GM12878 (cell line): ENCODE data around the gene YAE1. TPM values are rescaled to one million over a fixed set of nuclear protein-coding genes. Genes with fewer than 3 reads are reported as not detected.

Experiments
- ATAC-seq: fragments of 200-7000 bp; cut with Tn5 transposase; 3 replicates; pipeline ENCODE4 v1.9.1; 2020; ENCODE audit warnings: mild to moderate bottlenecking, moderate library complexity
- BruUV-seq: library from RNA; stranded (reverse); fragments of 400-500 nt; replicated peaks from 2 replicates; lab custom pipeline; 2021; lab: Mats Ljungman, UMichigan
- CTCF ChIA-PET: fragments of 300-600 bp; sonication (Branson Sonifier 250); formaldehyde crosslinking; extraction: SDS; loops from one replicate; lab custom pipeline; 2021; ENCODE audit warnings: inconsistent platforms; lab: Yijun Ruan, JAX
- POLR2A ChIA-PET: fragments of 350-600 bp; formaldehyde crosslinking; extraction: SDS; loops from one replicate; lab custom pipeline; 2021; ENCODE audit warnings: inconsistent platforms; lab: Charles Lee
- RAD21 ChIA-PET: fragments of 300-600 bp; sonication (Branson Sonifier 250); formaldehyde crosslinking; loops from one replicate; lab custom pipeline; 2023; ENCODE audit warnings: antibody characterized with exemption; ENCODE audit not compliant: unreplicated experiment; lab: Charles Lee
- SMC1A ChIA-PET: fragments of 300-600 bp; sonication (Branson Sonifier 250); formaldehyde crosslinking; loops from one replicate; lab custom pipeline; 2023; ENCODE audit not compliant: unreplicated experiment, uncharacterized antibody; lab: Charles Lee
- DNase-seq: peaks from one replicate; pipeline ENCODE4 v3.0.0-alpha.2; 2011; ENCODE audit warnings: low read depth, low spot score
- FAIRE-seq: peaks from 3 replicates; lab custom pipeline; 2011; peaks lifted over from hg19 to GRCh38; lab: Jason Lieb, UNC
- H2AFZ ChIP-seq: 2 replicates; pipeline ENCODE4 v1.6.0; 2011; ENCODE audit warnings: low read depth, low read length, control low read depth; ENCODE audit not compliant: control insufficient read depth
- H3K27ac ChIP-seq: 2 replicates; pipeline ENCODE4 v1.5.1; 2011; ENCODE audit warnings: control low read depth; ENCODE audit not compliant: control insufficient read depth, insufficient read depth
- H3K27me3 ChIP-seq, 2 experiments: replicated peaks in 1 of 2; 2 replicates each; pipeline versions ENCODE4 v1.6.0 to v1.6.1; 2011; ENCODE audit warnings: low read length in 1 of 2; ENCODE audit not compliant: control insufficient read depth in 2 of 2, insufficient read depth in 2 of 2
- H3K36me3 ChIP-seq, 2 experiments: 2 replicates each; pipeline ENCODE4 v1.5.1; 2011; ENCODE audit warnings: low read length in 1 of 2; ENCODE audit not compliant: control insufficient read depth in 2 of 2, insufficient read depth in 2 of 2
- H3K4me1 ChIP-seq: 2 replicates; pipeline ENCODE4 v1.6.1; 2011; ENCODE audit warnings: mild to moderate bottlenecking, low read length, moderate library complexity, mixed read lengths; ENCODE audit not compliant: control insufficient read depth, insufficient read depth
- H3K4me2 ChIP-seq: 2 replicates; pipeline ENCODE4 v1.6.0; 2011; ENCODE audit warnings: control low read depth; ENCODE audit not compliant: control insufficient read depth, insufficient read depth
- H3K4me3 ChIP-seq: fragments of 200-600 bp; sonication (generic); 2 replicates; pipeline ENCODE4 v1.5.1; 2016
- H3K79me2 ChIP-seq: 2 replicates; pipeline ENCODE4 v1.6.0; 2011; ENCODE audit warnings: low read length; ENCODE audit not compliant: control insufficient read depth, insufficient read depth
- H3K9ac ChIP-seq: 2 replicates; pipeline ENCODE4 v1.8.0; 2011; ENCODE audit warnings: low read length, control low read depth, mixed read lengths; ENCODE audit not compliant: control insufficient read depth, insufficient read depth
- H3K9me3 ChIP-seq: replicated peaks from 3 replicates; pipeline ENCODE4 v1.5.1; 2011; ENCODE audit warnings: mild to moderate bottlenecking, low read length; ENCODE audit not compliant: control insufficient read depth, insufficient read depth
- H4K20me1 ChIP-seq: 2 replicates; pipeline ENCODE4 v1.6.0; 2011; ENCODE audit not compliant: control insufficient read depth, insufficient read depth
- BCL11A ChIP-seq: IDR thresholded peaks from 2 replicates; pipeline ENCODE4 v1.6.1; 2011; ENCODE audit warnings: low read depth, low read length
- E4F1 ChIP-seq: fragments of 450-650 bp; IDR thresholded peaks from 2 replicates; pipeline ENCODE4 v1.6.1; 2018; ENCODE audit warnings: borderline replicate concordance, mild to moderate bottlenecking; ENCODE audit not compliant: partially characterized antibody
- FOXM1 ChIP-seq: IDR thresholded peaks from 2 replicates; pipeline ENCODE4 v1.6.1; 2012; ENCODE audit warnings: low read depth, mild to moderate bottlenecking, inconsistent platforms, low read length, moderate library complexity
- IKZF1 ChIP-seq: fragments of 450-650 bp; conservative IDR thresholded peaks from 2 replicates; pipeline ENCODE4 v1.6.1; 2017; ENCODE audit warnings: antibody characterized with exemption, mild to moderate bottlenecking
- RELA ChIP-seq: fragments of 450-650 bp; IDR thresholded peaks from 2 replicates; pipeline ENCODE4 v1.8.0; 2014; ENCODE audit warnings: borderline replicate concordance; ENCODE audit not compliant: partially characterized antibody
- REST ChIP-seq: IDR thresholded peaks from 2 replicates; pipeline ENCODE4 v1.6.1; 2012; ENCODE audit warnings: mild to moderate bottlenecking, low read depth, low read length
- TBL1XR1 ChIP-seq: IDR thresholded peaks from 2 replicates; pipeline ENCODE4 v1.6.1; 2012; ENCODE audit warnings: low read depth, low read length, improper control_type of control experiment
- ZBED1 ChIP-seq: IDR thresholded peaks from 2 replicates; pipeline ENCODE4 v1.6.1; 2016; ENCODE audit warnings: borderline replicate concordance
- WGBS: methylation state at CpG from one replicate; pipeline ENCODE4 v1.1.6; 2016; ENCODE audit warnings: low lambda C conversion rate; ENCODE audit not compliant: insufficient replicate concordance, insufficient coverage; ENCODE audit errors: missing lambda C conversion rate; 5-methylcytosine and 5-hydroxymethylcytosine counted together
- in situ Hi-C: fragments of 300-500 bp; cut with MboI; formaldehyde crosslinking; loops from 9 replicates; pipeline ENCODE4 v1.14.3; 2018; ENCODE audit warnings: mixed read lengths
- intact Hi-C: fragments of 100-400 bp; cut with micrococcal nuclease; formaldehyde crosslinking; loops from one replicate; pipeline ENCODE4 v1.14.2; 2022; ENCODE audit not compliant: unreplicated experiment
- polyA plus RNA-seq, 11 experiments: library from polyadenylated mRNA; depleted of rRNA in 4 of 11; unstranded in 6 of 11; stranded (reverse) in 5 of 11; fragments of >200 nt; fragmentation: Nextera tagmentation in 4 of 11; fragmentation: Illumina TruSeq in 1 of 11; extraction: Ambion mirVana in 4 of 11; extraction: Trizol in 1 of 11; gene quantifications; 1 replicate in 1 of 11; 2 replicates in 10 of 11; pipeline versions ENCODE4 v1.2.1 to v1.2.3, GENCODE V29; 2011 to 2016; ENCODE audit warnings: inconsistent platforms in 2 of 11, missing spikeins in 2 of 11, low read depth in 1 of 11
- total RNA-seq, 4 experiments: library from RNA; depleted of rRNA in 3 of 4; stranded (reverse); fragments of >200 nt in 3 of 4; fragmentation: Illumina TruSeq in 1 of 4; extraction: Trizol in 1 of 4; gene quantifications; 2 replicates each; pipeline versions ENCODE4 v1.2.1 to v1.2.3, GENCODE V29; 2013 to 2021
- TF ChIP-seq, protein P1 (sequence below): IDR thresholded peaks from 2 replicates; pipeline ENCODE4 v1.6.1; 2012; ENCODE audit warnings: low read depth, low read length, improper control_type of control experiment
- TF ChIP-seq, protein P2 (sequence below): fragments of 450-650 bp; conservative IDR thresholded peaks from 2 replicates; pipeline ENCODE4 v1.6.1; 2017; ENCODE audit warnings: mild to moderate bottlenecking, moderate library complexity
- TF ChIP-seq, protein P3 (sequence below): fragments of 150-350 bp; IDR thresholded peaks from 2 replicates; pipeline ENCODE4 v1.6.1; 2014; ENCODE audit warnings: mild to moderate bottlenecking, low read depth, low read length

The YAE1 gene
- total and polyA plus RNA-seq, 10 of the 15 experiments (the other 5 are each of a cell fraction or from before 2014, with no cell fraction given): 13.5 to 35.8 (median 22.9) TPM

- TF ChIP-seq, protein P1, sequence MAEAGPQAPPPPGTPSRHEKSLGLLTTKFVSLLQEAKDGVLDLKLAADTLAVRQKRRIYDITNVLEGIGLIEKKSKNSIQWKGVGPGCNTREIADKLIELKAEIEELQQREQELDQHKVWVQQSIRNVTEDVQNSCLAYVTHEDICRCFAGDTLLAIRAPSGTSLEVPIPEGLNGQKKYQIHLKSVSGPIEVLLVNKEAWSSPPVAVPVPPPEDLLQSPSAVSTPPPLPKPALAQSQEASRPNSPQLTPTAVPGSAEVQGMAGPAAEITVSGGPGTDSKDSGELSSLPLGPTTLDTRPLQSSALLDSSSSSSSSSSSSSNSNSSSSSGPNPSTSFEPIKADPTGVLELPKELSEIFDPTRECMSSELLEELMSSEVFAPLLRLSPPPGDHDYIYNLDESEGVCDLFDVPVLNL: no peak
These were observed 31.1 kb upstream of the YAE1 start (continued) for GRCh38 chr7:39535064-39535463.

DNA sequence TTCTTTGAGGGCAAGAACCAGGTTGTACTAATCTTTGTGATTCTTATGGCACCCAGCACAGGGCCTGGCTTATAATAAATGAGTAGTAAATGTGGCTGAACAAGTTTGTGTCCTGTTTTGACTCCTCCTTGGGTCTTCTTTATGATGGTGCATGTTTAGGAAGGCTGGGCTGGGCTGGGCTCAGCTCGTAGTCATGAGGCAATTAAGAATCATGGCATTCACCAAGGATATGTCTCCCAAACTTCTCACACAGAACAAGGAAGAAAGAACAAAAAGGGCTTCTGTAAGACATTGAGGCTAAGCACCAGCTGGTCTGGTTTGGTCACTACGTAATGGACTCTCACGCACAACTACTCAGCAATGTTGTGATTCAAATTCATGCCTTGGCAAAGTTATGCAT is 30.5 kb upstream of the YAE1 start:
- CTCF ChIA-PET: no interaction called here
- TF ChIP-seq RELA (no peak), FOXM1 (no peak), BCL11A (no peak), IKZF1 (no peak), ZBED1 (no peak), E4F1 (no peak), REST (no peak), TBL1XR1 (no peak)
- TF ChIP-seq, protein P2, sequence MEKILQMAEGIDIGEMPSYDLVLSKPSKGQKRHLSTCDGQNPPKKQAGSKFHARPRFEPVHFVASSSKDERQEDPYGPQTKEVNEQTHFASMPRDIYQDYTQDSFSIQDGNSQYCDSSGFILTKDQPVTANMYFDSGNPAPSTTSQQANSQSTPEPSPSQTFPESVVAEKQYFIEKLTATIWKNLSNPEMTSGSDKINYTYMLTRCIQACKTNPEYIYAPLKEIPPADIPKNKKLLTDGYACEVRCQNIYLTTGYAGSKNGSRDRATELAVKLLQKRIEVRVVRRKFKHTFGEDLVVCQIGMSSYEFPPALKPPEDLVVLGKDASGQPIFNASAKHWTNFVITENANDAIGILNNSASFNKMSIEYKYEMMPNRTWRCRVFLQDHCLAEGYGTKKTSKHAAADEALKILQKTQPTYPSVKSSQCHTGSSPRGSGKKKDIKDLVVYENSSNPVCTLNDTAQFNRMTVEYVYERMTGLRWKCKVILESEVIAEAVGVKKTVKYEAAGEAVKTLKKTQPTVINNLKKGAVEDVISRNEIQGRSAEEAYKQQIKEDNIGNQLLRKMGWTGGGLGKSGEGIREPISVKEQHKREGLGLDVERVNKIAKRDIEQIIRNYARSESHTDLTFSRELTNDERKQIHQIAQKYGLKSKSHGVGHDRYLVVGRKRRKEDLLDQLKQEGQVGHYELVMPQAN: no peak
- TF ChIP-seq, protein P3, sequence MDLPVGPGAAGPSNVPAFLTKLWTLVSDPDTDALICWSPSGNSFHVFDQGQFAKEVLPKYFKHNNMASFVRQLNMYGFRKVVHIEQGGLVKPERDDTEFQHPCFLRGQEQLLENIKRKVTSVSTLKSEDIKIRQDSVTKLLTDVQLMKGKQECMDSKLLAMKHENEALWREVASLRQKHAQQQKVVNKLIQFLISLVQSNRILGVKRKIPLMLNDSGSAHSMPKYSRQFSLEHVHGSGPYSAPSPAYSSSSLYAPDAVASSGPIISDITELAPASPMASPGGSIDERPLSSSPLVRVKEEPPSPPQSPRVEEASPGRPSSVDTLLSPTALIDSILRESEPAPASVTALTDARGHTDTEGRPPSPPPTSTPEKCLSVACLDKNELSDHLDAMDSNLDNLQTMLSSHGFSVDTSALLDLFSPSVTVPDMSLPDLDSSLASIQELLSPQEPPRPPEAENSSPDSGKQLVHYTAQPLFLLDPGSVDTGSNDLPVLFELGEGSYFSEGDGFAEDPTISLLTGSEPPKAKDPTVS: no peak
- Histone ChIP-seq H3K79me2 (no peaks in the 10 kb centered on the region), H3K4me2 (no peak overlapping the region), H4K20me1 (no peaks in the 10 kb centered on the region; the same call in 1 of the 2 replicates), H3K27me3 (no peaks in the 10 kb centered on the region), H3K9me3 (no peaks in the 10 kb centered on the region), H2AFZ (no peak overlapping the region), H3K27ac (no peak overlapping the region), H3K4me1 (no peaks in the 10 kb centered on the region), H3K36me3 (no peaks in the 10 kb centered on the region), H3K4me3 (no peak overlapping the region), H3K9ac (no peak overlapping the region)
- RAD21 ChIA-PET: no interaction called here
- intact Hi-C loops (no loop called here), in situ Hi-C loops (no loop called here)
- POLR2A ChIA-PET: no interaction called here
- BruUV-seq: no TSS peak
- SMC1A ChIA-PET: interaction anchor here (0.6 kb wide), 1 partner anchor 68 kb away, joined by 3 read pairs; no protein-coding TSS in a partner anchor
- no peak for FAIRE-seq
- no peak for ATAC-seq
- WGBS: 36% methylated on average over 3 of the region's 3 CpGs
- no peak for DNase-seq
